Measurements from ENCODE around the gene ZFAND2A.

The ZFAND2A gene

DNA sequence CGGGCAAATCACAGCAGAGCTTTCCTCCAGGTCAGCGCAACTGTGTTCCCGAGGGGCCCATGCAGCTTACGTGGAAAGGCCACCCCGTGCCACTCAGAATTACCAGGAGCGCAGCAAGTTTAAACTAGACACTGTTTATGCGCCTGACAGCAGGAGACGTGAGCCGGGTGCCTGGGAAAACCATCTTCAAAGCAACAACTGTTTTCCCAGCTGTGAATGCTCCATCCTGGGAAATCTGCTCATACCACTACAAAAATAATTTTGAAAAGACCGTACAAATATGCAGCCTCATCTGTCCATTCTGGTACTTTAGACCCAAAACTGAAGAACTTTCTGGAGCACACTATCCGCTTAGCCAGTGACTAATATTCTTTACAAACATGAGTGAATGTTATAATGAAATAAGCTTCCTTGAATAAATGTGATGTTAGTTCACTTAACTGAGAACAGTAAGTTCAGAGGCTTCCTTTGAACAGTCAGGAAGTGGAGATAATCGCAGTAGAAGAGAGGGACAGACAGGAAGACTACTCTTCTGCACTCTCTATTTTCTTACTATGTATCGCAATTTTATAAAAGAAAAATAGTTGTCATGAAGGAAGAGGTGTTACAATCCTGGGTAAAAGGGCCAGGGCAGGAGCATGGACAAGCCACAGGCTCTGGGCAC, 55.3 kb downstream of the ZFAND2A start:
- no peak for DNase-seq

DNA sequence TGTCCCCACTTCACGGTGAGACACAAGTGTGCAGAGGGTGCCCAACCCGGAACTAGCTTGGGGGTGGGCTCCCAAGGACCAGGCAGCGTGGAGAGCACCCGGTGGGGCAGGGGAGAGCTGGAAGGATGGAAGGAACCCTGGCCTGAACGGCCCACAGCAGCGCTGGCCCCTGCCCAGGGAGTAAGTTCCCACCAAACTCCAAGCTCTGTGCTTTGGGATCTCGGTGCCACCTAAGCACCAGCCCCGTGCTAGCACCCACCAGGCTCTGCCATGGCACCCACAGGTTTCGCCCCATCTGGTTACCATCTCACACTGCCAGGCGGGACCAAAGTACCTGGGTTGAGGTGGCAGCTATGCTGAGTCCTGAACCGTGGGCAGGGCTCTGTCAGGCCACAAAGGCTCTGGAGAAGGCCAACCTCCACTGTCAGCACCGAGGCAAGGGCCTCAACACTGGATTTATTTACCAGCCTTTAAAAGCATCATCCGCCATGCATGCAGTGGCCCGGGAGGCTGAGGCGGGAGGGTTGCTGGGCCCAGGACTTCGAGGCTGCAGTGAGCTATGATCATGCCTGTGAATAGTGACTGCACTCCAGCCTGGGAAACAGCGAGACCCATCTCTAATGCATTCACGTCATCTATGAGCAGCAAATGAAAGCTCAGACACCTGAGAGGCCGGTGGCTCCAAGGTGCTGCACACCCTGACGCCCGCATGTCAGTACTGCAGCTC, 56.0 kb downstream of the ZFAND2A start:
- no peak for DNase-seq

DNA sequence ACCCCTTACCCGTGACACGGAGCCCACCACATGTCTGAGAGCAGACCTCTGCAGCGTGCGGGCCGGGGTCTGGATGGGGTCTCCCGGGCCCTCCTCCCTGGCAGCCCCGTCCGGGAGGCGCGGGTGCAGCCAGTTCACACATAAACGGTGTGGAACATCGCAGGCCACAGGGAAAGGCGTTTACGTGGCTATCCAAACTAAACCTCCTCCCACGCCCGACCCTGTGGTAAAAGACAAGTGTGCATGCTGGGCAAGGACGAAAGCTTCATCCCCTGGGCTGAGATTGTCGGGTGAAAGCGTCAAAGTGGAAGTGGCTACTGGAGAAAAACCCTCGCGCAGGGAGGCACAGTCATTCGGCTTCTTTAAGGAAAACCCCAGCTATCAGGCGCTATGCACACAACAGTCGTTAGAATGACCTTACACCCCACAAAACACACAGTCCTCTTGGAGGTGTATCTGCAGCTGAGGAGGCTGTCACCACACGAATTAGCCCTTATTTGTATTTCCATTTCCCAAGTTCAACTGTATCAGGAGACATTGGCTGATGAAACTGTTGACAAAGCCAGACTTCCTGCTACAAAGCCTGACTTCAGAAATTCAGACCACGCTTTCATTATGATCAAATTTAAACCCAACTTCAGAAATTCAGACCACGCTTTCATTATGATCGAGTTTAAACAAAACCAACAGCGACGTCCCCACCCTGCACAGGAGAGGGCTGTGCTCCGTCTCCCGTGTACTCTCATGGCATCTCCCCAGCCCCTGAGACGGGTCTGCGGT, 56.8 kb downstream of the ZFAND2A start:
- DNase-seq = no peak

Measured in DMS79 (cell line).